HL-60/S4 treated with phorbol 12-myristate 13-acetate at 8.2 ng/mL for 4 days and 3 days (cell line): ENCODE results near the gene DMD.

ENCODE experiments used
- in situ Hi-C: fragments of 300-500 bp; cut with MboI; formaldehyde crosslinking; loops from 2 replicates; pipeline ENCODE4 v1.15.0; 2022; ENCODE audit warnings: low sequenced_read_pairs

The DMD gene

GRCh38 chrX:31260351-31260750 lies 1951.0 kb downstream of the DMD start:
- in situ Hi-C loops: no loop called here

- in situ Hi-C loops: no loop called here
Measured at GRCh38 chrX:31258166-31258565, 1953.2 kb downstream of the DMD start.

- in situ Hi-C loops: no loop called here
Measured at GRCh38 chrX:31255310-31256033, 1955.9 kb downstream of the DMD start.

GRCh38 chrX:31252133-31252532 lies 1959.2 kb downstream of the DMD start:
- in situ Hi-C loops: no loop called here

GRCh38 chrX:31251336-31251735 lies 1960.0 kb downstream of the DMD start:
- in situ Hi-C loops: no loop called here

- in situ Hi-C loops: no loop called here
Measured at GRCh38 chrX:31245714-31246113, 1965.6 kb downstream of the DMD start.

GRCh38 chrX:31243804-31244203 lies 1967.5 kb downstream of the DMD start:
- in situ Hi-C loops: no loop called here

GRCh38 chrX:31240982-31241381 lies 1970.4 kb downstream of the DMD start:
- in situ Hi-C loops: no loop called here

- in situ Hi-C loops: no loop called here
Measured at GRCh38 chrX:31237189-31237588, 1974.2 kb downstream of the DMD start.

- in situ Hi-C loops: no loop called here
Measured at GRCh38 chrX:31236231-31236630, 1975.1 kb downstream of the DMD start.

- in situ Hi-C loops: no loop called here
Measured at GRCh38 chrX:31233941-31234496, 1977.3 kb downstream of the DMD start.

GRCh38 chrX:31232506-31232905 lies 1978.8 kb downstream of the DMD start:
- in situ Hi-C loops: no loop called here

- in situ Hi-C loops: no loop called here
Measured at GRCh38 chrX:31228909-31229308, 1982.4 kb downstream of the DMD start.

GRCh38 chrX:31228415-31228832 lies 1982.9 kb downstream of the DMD start:
- in situ Hi-C loops: no loop called here

- in situ Hi-C loops: no loop called here
Measured at GRCh38 chrX:31227250-31227649, 1984.1 kb downstream of the DMD start.

- in situ Hi-C loops: no loop called here
Measured at GRCh38 chrX:31225819-31226218, 1985.5 kb downstream of the DMD start.

- in situ Hi-C loops: no loop called here
Measured at GRCh38 chrX:31224381-31225012, 1986.9 kb downstream of the DMD start.

- in situ Hi-C loops: no loop called here
Measured at GRCh38 chrX:31223817-31224216, 1987.5 kb downstream of the DMD start.

- in situ Hi-C loops: no loop called here
Measured at GRCh38 chrX:31222946-31223345, 1988.4 kb downstream of the DMD start.

GRCh38 chrX:31219174-31219573 lies 1992.2 kb downstream of the DMD start:
- in situ Hi-C loops: no loop called here

GRCh38 chrX:31217084-31217483 lies 1994.3 kb downstream of the DMD start:
- in situ Hi-C loops: no loop called here

- in situ Hi-C loops: no loop called here
Measured at GRCh38 chrX:31215277-31215815, 1996.0 kb downstream of the DMD start.
